GM21576 (cell line): Measurements from ENCODE around the gene CEACAM19.

Experiments
- ATAC-seq: cut with Tn5 transposase; IDR thresholded peaks from one replicate; pipeline ENCODE4 v1.9.1; 2021; ENCODE audit warnings: mild to moderate bottlenecking, moderate library complexity; ENCODE audit not compliant: unreplicated experiment

Gene CEACAM19

DNA sequence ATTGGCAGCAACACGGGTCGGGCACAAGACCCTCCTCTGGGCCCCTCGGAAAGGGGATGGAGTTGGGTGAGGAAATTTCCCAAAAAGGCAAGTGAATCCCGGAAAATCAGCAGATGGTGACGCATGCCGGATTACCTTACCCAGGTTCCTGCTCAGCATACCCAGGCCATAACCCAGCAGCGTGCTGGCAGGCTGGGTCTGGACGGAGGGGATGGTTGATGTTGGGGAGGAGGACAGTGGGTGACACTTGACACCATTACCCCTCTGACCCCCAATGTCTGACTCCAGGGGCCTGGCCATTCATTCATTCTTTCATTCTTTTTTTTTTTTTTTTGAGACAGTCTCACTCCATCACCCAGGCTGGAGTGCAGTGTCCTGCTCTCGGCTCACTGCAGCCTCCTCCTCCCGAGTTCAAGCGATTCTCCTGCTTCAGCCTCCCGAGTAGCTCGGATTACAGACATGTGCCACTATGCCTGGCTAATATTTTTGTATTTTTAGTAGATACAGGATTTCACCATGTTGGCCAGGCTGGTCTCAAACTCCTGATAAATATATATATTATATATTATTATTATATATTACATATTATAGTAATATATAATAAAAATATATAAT is 26.8 kb upstream of the CEACAM19 start:
- ATAC-seq = no peak

- ATAC-seq = no peak
Measured at GRCh38 chr19:44645407-44646048, 25.8 kb upstream of the CEACAM19 start.

DNA sequence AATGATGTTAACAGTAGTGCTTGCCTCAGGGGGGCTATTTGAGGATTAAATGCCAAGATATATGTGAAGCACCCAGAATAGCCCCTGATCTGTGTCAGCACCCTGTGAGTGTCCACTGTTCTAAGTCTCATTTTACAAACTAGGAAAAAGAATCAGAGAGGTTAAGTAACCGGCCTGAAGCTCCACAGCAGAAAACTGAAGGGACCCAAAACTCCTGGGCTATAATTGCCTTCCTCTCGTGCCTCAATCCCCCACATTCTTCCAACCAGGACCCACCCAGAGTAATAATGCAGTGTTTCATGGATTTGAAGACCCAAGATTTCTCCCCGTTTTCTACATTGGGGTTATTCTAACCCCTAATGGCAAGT is 25.2 kb upstream of the CEACAM19 start:
- no peak for ATAC-seq

GRCh38 chr19:44647144-44647543 is 24.1 kb upstream of the CEACAM19 start:
- no peak for ATAC-seq

- no peak for ATAC-seq
Measured at GRCh38 chr19:44648631-44649251, 22.5 kb upstream of the CEACAM19 start.

- ATAC-seq = no peak
Measured at GRCh38 chr19:44649578-44650145, 21.6 kb upstream of the CEACAM19 start.

- no peak for ATAC-seq
Measured at GRCh38 chr19:44653343-44653742, 17.9 kb upstream of the CEACAM19 start.

DNA sequence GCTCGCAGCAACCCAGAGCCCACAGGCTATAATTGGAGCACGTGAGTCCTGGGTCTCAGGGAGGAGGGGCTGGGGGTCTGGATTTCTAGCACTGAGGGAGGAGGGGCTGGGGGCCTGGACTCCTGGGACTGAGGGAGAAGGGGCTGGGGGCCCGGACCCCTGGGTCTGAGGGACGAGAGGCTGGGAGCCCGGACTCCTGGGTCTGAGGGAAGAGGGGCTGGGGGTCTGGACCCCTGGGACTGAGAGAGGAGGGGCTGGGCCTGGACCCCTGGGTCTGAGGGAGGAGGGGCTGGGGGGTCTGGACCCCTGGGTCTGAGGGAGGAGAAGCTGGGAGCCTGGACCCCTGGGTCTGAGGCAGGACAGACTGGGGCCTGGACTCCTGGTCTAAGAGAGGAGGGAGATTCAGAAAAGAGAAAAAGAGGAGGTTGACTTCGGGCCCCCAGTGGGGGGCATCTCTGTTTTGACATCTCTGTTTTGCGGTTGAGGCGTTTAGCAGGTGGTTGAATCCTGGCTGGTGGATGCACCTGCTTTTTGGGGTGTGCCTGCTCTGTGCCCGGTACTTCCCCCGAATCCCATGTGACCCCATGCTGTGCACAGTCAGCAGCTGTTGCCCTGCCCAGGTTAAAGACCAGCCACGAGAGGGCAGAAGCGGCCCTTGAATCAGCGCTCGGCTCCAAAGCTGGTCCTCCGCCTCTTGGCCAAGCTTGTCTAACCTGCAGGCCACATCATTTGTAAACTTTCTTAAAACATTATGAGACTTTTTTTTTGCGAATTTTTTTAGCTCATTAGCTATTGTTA is 17.1 kb upstream of the CEACAM19 start:
- no peak for ATAC-seq

GRCh38 chr19:44657211-44657921 is 13.9 kb upstream of the CEACAM19 start:
- ATAC-seq = no peak

- ATAC-seq = no peak
Measured at GRCh38 chr19:44658069-44658733, 13.1 kb upstream of the CEACAM19 start.

GRCh38 chr19:44660081-44660480 is 11.2 kb upstream of the CEACAM19 start:
- ATAC-seq = no peak

DNA sequence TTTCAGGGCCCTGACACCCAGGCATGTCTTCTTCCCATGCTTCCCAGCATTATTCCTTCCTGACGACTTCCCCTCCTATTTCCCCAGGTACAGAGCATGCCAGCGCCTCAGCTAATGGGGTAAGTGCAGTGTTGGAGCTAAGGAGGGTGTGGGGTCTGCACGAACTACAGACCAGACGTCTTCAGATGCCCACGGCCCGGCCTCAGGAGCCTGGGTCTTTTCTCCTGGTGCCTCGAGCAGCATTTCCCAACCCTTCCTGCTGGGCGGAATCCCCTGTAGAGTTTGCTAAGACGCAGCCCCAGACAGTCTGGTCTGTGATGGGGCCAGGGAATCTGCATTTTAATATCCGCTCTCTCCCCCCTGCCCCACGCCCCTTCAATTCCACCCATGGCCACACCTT is 10.1 kb upstream of the CEACAM19 start:
- no peak for ATAC-seq

DNA sequence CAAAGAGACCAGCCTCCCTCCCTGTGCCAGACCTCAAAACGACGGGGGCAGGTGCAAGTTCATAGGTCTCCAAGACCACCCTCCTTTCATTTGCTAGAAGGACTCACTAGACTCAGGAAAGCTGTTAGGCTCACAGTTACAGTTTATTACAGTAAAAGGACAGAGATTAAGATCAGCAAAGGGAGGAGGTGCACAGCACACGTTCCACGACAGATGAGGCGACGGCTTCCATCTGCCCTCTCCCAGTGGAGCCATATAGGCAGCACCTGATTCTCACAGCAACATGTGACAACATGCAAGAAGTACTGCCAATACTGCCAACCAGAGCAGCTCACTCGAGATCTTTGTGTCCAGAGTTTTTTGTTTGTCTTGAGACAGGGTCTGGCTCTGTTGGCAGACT is 9.4 kb upstream of the CEACAM19 start:
- ATAC-seq = no peak

DNA sequence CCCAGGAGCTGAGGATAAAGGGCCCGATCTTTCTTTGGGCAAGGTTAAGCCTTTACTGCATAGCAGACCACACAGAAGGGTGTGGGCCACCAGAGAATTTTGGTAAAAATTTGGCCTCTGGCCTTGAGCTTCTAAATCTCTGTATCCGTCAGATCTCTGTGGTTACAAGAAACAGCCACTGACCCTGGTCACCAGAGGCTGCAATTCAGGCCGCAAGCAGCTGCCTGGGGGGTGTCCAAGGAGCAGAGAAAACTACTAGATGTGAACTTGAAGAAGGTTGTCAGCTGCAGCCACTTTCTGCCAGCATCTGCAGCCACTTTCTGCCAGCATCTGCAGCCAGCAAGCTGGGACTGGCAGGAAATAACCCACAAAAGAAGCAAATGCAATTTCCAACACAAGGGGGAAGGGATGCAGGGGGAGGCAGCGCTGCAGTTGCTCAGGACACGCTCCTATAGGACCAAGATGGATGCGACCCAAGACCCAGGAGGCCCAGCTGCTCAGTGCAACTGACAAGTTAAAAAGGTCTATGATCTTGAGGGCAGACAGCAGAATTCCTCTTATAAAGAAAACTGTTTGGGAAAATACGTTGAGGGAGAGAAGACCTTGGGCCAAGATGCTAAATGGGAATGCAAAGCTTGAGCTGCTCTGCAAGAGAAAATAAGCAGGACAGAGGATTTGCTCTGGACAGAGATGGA is 8.4 kb upstream of the CEACAM19 start:
- ATAC-seq = no peak

- no peak for ATAC-seq
Measured at GRCh38 chr19:44663996-44664395, 7.3 kb upstream of the CEACAM19 start.

GRCh38 chr19:44664976-44665375 is 6.3 kb upstream of the CEACAM19 start:
- no peak for ATAC-seq

DNA sequence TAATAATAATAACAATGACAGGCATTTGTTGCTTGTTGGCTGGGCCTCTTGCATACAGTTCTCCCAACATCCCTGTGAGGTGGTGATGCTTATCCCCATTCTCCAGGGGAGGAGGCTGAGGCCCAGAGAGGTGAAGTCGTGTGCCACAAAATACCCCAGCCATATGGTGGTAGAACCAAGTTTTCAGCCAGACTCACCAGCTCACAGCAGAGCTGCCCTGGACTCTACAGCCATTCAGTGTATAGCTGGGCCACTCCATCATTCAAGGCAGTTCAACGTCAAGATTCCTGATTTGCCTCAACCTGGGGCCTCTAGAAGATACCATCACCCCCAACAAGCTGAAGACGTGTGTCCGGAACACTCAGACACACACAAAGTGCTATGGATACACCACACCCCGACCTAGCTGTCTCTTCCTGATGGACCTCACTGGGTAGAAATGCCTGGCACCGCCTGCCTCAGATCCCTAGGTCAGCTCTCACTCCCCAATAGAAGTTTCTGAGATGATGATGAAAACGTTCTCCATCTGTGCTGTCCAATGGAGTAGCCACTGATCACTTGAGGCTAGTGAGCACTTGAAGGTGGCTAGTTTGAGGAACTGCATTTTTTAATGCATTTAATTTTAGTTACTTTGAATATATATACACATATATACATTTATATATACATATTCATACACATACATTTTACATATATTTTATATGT is 4.3 kb upstream of the CEACAM19 start:
- no peak for ATAC-seq

DNA sequence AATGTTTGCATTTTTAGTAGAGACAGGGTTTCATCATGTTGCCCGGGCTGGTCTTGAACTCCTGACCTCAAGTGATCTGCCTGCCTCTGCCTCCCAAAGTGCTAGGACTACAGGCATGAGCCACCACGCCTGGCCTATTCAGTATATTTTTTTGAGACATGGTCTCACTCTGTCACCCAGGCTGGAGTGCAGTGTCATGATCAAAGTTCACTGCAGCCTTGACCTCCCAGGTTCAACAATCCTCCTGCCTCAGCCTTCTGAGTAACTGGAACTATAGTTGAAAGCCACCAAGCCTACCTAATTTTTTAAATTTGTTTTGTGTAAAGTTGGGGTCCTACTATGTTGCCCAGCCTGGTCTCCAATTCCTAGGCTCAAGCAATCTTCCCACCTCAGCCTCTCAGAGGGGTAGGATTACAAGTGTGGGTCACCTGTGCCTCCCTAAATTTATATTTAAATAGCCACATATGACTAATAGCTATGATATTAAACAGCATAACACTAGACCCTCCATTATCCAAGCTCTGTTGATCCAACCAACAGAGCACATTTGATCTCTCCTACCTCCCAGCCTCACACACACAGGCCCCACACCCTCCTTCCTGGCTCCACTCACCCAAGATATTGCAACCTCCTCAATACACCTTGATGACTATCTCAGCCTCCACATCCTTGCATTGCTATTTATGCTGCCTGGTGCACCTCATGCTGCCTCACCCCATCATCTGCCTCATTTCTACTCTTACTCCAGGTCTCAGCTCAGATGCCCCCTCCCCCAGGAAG is 2.1 kb upstream of the CEACAM19 start:
- no peak for ATAC-seq
